ENCODE data around the gene PATE4.

PATE4 gene, protein sequence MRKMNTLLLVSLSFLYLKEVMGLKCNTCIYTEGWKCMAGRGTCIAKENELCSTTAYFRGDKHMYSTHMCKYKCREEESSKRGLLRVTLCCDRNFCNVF

DNA sequence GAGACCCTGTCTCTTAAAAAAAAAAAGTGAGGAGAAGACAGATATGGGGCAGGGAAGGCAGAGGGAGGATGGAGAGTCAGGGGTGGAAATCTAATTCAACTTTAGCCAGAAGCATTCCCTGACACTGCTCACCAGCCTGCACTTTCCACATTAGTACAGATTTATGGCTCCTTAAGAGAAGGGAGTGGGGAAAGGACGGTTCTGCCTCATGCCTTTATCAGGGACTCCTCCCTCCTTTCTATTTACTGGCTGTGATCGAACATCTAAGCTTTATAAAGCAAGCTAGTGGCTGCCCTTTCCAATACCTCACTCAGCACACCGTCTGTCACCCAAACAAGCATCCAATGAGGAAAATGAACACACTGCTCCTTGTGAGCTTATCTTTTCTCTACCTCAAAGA lies at the start of gene PATE4:
TSS of gene PATE4 (plus strand) at position 301 of the 400 bp plus-strand sequence. CDS start at position 345, 44 bp downstream.
- Histone ChIP-seq H3K4me3 (ENCODE audit: low read depth in 1 of 2, low read length in 1 of 2) (no peak within 1 kb of the TSS), H3K36me3 (no peaks in the 10 kb centered on the region), H3K27ac (no peak within 1 kb of the TSS), H3K9me3 (no peaks in the 10 kb centered on the region), H3K4me1 (ENCODE audit: control insufficient read depth in 1 of 2, insufficient read depth in 1 of 2, low read depth in 1 of 2, low read length in 1 of 2) (no peaks in the 10 kb centered on the region), H3K27me3 (no peaks in the 10 kb centered on the region)
- TF ChIP-seq, protein P1, sequence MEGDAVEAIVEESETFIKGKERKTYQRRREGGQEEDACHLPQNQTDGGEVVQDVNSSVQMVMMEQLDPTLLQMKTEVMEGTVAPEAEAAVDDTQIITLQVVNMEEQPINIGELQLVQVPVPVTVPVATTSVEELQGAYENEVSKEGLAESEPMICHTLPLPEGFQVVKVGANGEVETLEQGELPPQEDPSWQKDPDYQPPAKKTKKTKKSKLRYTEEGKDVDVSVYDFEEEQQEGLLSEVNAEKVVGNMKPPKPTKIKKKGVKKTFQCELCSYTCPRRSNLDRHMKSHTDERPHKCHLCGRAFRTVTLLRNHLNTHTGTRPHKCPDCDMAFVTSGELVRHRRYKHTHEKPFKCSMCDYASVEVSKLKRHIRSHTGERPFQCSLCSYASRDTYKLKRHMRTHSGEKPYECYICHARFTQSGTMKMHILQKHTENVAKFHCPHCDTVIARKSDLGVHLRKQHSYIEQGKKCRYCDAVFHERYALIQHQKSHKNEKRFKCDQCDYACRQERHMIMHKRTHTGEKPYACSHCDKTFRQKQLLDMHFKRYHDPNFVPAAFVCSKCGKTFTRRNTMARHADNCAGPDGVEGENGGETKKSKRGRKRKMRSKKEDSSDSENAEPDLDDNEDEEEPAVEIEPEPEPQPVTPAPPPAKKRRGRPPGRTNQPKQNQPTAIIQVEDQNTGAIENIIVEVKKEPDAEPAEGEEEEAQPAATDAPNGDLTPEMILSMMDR (IDR thresholded peaks at IDR 0.05), result no peak

DNA sequence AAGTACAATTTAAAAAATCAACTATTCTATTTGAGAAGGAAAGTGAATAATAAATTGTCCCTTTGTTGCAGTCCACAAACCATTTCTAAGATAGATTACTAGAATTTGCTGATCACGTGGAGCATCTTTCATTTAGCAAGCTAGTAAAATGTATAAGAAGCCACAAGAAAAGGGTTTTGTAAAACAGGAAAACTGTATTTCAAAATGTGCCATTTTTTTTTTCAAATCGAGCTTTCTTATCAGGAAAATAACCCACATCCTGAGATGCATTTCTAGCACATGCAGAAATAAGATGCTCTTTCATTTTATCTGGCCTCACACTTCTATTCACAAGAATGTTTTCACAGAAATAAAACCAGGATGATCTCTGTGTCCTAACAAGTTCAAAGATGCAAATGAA lies 48.4 kb upstream of the PATE4 start:
- no peak overlapping the region for H3K27ac ChIP-seq
- no peaks in the 10 kb centered on the region for H3K36me3 ChIP-seq
- H3K27me3 ChIP-seq, result no peaks in the 10 kb centered on the region
- H3K4me3 ChIP-seq (ENCODE audit: low read depth in 1 of 2, low read length in 1 of 2), result no peak overlapping the region
- no peaks in the 10 kb centered on the region for H3K4me1 ChIP-seq (ENCODE audit: control insufficient read depth in 1 of 2, insufficient read depth in 1 of 2, low read depth in 1 of 2, low read length in 1 of 2)
- TF ChIP-seq, protein P1 (IDR thresholded peaks at IDR 0.05), result no peak
- H3K9me3 ChIP-seq, result no peaks in the 10 kb centered on the region

DNA sequence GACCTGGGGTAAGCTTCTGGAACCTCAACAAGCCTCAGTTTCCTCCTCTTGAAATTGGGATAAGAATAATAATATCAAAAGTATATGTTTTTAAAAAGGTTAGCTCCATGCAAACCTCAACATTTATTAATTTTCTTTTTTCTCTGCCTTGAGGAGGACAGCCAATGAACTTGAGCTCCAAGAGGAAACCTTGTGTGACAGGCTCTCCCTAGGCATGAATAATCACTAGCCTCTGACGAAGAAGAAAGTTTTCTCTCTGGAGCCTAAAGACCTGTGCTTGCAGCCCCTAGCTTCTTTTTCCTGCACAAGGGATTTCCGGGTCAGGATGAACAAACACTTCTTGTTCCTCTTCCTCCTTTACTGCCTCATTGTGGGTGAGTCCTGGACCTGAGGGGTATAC lies 45.3 kb upstream of the PATE4 start, which contains the start of gene PATE3:
TSS of gene PATE3 (plus strand) at position 301 of the 400 bp plus-strand sequence. CDS start at position 326, 25 bp downstream.
- Histone ChIP-seq H3K4me3 (ENCODE audit: low read depth in 1 of 2, low read length in 1 of 2) (no peak within 1 kb of the TSS), H3K27me3 (no peaks in the 10 kb centered on the region), H3K27ac (no peak within 1 kb of the TSS)

DNA sequence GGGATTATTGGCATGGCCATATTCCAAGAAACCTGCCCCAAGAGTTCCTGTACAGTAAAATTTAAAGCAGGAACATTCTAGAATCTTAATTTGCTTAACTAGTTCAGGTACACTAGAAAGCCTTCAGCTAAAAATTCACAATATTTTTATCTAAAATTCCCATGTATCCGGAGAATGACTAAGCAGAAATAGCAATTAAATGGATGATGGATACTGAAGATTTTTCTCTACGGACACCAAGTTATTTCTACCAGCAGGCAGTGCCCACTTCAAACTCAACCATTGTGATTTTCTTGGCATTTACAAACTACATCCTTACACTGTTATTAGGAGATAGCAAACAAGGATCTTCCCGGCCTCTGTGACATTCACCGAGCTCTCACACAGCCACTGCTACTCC lies 42.3 kb upstream of the PATE4 start:
- Histone ChIP-seq H3K36me3 (no peaks in the 10 kb centered on the region), H3K4me1 (ENCODE audit: control insufficient read depth in 1 of 2, insufficient read depth in 1 of 2, low read depth in 1 of 2, low read length in 1 of 2) (no peaks in the 10 kb centered on the region), H3K27me3 (no peaks in the 10 kb centered on the region), H3K4me3 (ENCODE audit: low read depth in 1 of 2, low read length in 1 of 2) (no peak overlapping the region), H3K9me3 (no peaks in the 10 kb centered on the region), H3K27ac (no peak overlapping the region)
- TF ChIP-seq, protein P1 (IDR thresholded peaks at IDR 0.05), result no peak

More for the DNA sequence above, 45.3 kb upstream of the PATE4 start, which contains the start of gene PATE3:
- Histone ChIP-seq H3K9me3 (no peaks in the 10 kb centered on the region), H3K36me3 (no peaks in the 10 kb centered on the region), H3K4me1 (ENCODE audit: control insufficient read depth in 1 of 2, insufficient read depth in 1 of 2, low read depth in 1 of 2, low read length in 1 of 2) (no peaks in the 10 kb centered on the region)
- TF ChIP-seq, protein P1 (IDR thresholded peaks at IDR 0.05), result no peak

DNA sequence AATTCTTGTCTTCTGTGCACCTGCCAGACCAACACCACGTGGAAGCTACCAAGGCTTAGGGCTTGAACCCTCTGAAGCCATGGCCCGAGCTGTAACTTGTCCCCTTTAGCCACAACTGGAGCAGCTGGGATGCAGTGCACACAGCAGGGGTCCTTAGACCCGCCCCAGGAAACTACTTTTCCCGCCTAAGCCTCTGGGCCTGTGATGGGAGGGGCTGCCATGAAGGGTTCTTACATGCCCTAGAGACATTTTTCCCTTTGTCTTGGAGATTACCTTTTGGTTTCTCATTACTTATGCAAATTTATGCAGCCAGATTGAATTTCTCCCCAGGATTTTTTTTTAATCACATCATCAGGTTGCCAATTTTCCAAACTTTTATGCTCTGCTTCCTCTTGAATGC lies 35.5 kb upstream of the PATE4 start:
- TF ChIP-seq, protein P1 (IDR thresholded peaks at IDR 0.05), result no peak
- Histone ChIP-seq H3K9me3 (no peaks in the 10 kb centered on the region), H3K4me3 (ENCODE audit: low read depth in 1 of 2, low read length in 1 of 2) (no peak overlapping the region), H3K36me3 (no peaks in the 10 kb centered on the region), H3K4me1 (ENCODE audit: control insufficient read depth in 1 of 2, insufficient read depth in 1 of 2, low read depth in 1 of 2, low read length in 1 of 2) (no peaks in the 10 kb centered on the region), H3K27ac (no peak overlapping the region), H3K27me3 (no peaks in the 10 kb centered on the region)
